ENCODE measurements around the gene AXIN1.
"Not testable (repeated sequence)": the region's sequence is repeated elsewhere in the genome, so short reads cannot be mapped to it uniquely, and the experiment has no call there.

Gene AXIN1

GRCh38 chr16:381012-381788 lies 28.7 kb upstream of the AXIN1 start:
- DNase-seq: peak; percentile 69

- no peak for DNase-seq
Observed at GRCh38 chr16:380762-381011, 28.2 kb upstream of the AXIN1 start.

DNA sequence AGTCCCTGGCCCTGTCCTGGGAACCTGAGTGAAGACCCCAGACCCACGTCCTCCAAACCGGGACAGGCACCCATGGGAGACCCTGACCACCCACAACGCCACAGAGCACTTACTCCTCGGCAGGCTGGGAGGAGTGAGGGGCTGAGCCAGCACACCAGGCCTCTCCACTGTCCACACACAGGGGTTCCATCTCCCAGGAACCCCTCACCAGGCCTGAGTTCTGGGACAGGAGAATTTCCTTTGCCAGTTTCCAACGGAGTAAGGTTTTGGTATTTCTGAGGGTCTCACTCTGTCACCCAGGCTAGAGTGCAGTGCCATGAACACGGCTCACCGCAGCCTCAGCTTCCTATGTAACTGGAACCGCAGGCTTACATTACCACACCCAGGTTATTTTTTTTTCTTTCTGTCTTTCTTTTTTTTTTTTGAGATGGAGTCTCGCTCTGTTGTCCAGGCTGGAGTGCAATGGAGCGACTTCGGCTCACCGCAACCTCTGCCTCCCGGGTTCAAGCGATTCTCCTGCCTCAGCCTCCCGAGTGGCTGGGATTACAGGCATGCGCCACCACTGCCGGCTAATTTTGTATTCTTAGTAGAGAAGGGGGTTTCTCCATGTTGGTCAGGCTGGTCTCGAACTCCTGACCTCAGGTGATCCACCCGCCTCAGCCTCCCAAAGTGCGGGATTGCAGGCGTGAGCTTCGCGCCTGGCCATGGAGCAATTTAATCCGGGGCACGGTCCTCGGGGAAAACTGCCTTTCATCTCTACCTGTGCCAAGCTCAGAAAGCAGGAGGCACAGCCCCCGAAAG lies 27.6 kb upstream of the AXIN1 start:
- DNase-seq: no peak

DNA sequence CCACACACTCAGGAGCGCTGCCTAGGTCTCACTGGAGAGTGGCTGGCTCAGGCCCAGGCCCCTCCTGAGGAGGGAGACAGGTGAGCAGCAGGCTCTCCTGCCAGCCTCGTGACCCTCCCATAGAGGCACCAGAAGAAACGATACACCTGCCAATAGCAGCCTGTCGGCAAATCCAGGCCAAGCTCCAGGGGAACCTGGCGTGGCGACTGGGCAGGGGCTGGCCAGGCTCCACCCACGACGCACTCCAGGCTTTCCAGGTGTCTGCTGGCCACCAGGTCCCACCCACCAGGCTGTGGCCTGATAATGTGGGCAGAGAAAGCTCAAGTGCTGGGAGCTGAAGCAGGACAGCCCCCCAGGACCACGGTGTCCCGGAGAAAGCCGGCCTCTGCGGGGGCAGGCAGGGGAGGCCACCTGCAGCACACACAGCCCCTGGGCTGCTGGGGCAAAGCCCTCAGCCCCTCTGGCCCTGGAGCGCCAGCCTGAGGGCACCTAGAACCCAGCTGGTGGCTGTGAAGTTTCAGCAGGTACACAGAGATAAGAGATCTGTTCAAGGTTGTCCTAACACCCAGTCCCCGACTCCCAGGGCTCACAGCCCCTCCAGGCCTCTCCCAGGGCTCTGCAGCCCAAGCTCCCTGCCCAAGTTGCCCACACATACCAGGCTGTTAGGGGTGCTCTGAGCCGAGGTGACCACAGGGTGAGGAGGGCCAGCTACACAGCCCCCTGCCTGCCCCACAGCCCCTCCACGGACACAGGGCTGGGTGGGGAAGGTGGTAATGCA lies 26.8 kb upstream of the AXIN1 start:
- DNase-seq: peak; percentile 98

GRCh38 chr16:378821-379182 lies 26.3 kb upstream of the AXIN1 start:
- DNase-seq: no peak

- not testable (repeated sequence) for DNase-seq
Observed at GRCh38 chr16:378113-378820, 25.7 kb upstream of the AXIN1 start.

- DNase-seq: no peak
Observed at GRCh38 chr16:377419-377951, 25.0 kb upstream of the AXIN1 start.

DNA sequence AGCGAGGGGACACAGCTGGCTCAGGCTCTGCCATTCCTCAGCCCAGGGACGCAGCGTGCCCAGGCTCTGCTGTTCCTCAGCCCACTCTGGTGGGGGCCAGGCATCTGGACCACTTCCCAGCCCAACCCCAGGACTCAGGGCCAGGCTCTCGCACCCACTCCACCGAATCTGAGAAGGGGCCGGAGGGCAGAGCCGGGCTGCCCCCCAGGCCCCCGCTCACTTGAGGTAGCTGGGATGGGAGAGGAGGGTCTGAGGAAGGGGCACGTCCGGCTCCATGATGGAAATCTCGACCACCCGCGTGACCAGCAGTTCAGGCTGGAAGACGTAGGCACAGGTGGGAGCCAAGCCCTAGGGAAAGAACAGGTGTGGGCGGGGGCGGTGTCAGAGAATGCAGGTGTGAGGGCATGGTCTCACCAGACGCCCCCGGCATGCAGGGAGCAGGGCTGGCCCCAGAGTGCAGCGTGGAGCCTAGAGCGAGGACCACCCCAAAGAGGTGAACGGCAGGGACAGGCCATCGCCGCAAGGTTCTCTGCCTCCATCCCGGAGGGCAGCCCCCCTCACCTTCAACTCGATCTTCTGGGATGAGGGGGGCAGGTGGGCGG lies 24.4 kb upstream of the AXIN1 start:
- no peak for DNase-seq

DNA sequence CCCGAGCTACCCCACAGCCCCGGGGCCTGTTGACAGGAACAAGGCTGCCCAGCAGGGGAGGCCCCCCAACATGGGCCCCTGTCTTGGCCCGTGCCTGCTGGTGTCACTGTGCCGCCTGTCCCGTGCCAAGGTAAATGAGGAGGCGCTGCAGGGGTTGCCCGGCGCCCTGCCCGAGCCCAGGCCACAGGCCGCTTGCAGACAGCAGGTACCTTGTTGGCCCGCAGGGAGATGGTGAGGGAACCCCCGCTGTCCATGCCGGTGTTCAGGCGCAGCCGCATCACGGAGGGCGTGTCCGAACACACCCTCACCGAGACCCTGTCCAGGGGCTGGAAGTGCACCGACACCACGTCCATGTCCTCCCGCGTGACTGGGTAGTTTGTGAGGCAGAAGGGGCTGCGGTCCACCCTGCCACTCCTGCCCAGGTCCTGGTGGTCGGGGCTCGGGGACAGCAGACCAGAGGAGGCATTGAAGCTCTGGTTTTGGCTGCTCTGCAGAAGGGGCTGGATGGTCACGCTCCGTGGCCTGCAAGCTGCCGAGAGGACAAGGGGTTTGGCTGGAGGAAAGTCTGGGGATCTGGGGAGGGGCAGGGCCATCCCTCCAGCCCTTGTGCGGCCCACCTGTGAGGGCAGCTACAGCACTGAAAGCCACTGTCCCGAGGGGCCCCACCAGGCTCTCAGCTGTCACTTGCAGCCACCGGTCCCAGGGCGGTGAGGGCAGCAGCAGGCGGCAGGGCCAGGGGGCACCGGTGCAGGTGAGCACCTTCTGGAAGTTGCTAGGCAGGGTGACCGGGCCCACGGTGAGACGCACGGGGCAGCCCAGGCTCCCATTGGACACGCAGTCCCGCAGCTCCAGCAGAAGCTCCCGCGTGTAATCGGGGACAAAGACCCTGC lies 23.6 kb upstream of the AXIN1 start:
- DNase-seq: no peak

DNA sequence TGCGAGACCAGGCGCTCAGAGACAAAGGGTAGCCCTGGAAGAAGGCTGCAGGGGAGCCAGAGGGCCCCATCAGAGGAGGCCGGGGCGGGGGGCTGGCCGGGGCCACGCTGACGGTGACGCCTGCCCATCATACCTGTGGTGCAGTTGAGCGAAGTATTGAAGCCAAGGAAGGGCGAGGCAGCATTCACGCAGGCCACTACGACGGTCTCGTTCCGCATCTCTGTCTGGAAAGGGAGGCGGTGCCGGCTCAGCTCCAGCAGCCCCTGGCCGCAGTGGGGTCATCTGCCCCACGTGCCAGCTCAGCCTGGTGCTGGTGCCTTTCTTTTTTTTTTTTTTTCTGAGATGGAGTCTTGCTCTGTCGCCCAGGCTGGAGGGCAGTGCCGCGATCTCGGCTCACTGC lies 22.7 kb upstream of the AXIN1 start:
- no peak for DNase-seq

DNA sequence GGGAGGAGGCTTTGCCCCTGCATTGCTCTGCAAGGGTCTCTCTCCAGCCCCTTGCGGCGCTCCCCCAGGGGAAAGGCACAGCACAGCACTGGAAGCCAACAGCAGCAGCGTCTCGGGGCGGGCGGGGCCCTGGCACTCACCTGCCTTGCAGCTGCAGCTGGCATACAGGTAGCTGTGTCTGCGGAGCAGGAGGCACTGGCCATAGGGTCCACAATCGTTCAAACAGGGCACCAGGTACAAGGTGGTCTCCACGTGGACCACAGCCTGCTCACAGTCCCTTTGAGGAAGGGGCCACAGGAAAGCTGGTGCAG lies 22.0 kb upstream of the AXIN1 start:
- no peak for DNase-seq

DNA sequence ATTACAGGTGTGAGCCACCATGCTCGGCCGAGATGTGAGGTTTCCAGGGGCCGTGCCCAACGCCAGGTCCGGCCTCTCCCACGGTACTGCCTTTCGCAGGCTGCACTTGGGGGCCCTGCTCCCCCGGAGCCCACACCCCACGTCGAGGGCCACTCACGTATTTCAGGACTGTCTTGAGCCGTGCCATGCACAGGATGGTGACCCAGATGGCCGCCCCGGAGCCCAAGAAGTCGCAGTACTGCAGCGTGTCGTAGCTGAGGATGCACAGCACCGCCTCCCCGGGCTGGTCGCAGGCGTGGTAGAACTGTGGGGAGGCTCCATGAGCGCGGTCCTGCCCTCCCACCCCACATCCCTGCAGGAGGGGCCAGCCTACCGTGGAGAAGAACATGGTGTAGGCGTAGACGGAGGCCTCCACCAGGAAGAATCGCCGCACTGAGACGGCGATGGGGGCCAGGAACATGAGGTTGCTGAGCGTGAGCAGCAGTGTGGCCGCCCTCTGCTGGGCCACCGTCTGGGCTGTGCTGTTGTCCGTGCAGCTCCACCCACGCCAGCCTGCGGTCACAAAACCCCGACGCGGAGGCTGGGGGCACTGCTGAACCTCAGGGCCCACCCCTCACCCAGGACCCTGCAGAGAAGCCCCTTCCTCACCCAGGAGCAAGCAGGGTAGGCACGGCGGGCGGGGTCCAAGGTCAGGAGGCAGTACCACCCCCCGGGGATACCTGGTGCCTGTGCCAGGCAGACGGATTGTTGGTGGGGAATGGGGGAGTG lies 21.5 kb upstream of the AXIN1 start:
- no peak for DNase-seq

- DNase-seq: no peak
Observed at GRCh38 chr16:373020-373598, 20.6 kb upstream of the AXIN1 start.

DNA sequence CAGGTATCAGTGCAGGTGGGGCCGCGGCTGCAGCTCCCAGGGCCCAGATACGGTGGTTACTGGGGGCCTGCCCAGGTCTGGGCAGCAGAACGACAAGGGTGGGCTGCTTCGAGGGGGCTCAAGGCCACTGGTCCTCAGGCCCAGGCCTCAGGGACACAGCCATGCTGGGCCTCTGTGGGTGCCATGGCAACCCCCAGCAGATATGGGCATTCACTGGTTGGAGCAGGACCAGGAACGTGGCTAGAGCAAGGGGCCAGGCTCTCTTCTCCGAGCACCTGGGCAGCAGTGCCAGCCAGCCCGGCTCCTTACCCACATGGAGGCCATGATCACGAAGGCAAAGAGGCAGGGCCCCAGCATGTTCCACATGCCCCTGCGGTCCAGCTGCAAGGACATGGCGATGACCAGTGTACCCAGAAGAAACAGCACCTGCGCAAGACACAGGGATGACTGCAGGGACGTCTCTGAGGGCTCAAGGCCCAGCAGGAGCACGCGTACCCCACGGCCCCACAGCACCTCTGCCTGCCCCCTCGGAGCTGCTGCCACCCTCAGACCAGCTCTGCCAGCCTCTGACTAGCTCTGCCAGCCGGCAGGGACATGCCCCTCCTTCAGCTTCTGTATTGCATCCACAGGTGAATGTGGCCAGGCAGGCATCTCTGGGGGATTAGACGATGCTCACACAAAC lies 19.9 kb upstream of the AXIN1 start:
- no peak for DNase-seq

DNA sequence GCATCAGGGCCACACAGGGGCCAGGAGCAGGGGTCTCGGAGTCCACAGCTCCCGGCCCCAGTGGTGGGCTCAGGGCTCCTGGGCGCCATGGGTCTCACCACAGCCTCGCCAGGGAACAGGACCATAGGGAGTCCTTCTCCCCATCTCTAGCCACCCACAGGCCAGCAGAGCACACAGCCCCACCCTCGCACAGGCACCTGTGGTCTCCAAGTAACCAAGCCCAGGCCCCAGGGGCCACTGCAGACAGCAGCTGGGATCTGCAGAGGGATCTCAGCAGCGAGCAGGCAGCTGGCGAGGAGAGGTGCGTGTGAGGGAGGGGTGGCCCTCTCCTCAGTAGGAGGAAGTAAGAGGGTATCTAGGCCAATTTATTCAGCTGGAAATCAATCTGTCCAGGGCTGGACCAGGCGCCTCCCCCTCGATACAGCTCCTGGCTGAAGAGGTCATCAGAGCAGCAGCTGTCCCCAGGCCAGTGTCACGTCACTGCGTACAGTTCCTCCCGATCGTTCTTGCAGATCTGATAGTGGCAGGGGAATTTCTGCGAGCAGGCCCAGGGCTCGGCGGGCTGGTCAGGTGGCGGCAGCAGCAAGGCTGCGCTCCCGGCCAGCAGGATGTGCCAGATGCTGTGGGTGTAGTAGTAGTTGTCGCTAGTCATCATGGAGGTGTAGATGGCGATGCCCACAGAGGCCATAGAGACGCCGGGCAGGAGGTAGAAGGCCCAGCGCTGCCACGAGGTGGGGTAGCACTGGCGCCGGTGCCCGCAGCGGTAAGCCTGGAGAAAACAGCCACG lies 19.2 kb upstream of the AXIN1 start:
- DNase-seq: peak; percentile 65

DNA sequence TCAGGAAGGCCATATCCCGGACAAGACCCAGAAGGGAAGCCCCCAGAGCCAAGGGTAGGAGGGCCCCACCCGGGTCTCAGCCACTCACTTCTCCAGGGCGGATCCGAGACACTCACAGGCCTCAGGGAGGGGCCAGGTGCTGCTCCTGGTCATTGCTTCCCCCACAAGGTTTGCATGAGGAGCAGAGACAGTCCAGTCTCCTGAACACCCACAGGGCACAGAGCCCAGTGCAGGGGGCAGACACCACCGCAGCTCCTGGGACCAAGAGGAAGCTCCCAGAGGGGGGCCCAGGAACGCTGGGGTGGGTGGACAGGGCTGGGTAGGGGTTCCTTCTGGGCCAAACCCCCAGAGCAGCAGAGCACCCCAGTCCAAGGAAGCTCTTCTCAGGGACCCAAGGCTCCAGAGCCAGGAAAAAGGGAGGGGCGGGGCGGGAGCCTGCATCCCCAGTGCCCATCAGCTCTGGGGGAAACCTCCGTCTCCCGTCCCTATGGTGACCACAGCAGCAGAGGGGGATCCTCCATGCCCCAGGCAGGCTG lies 18.5 kb upstream of the AXIN1 start:
- peak; percentile 38 for DNase-seq

- peak; percentile 97 for DNase-seq
Observed at GRCh38 chr16:370443-370842, 17.9 kb upstream of the AXIN1 start, which contains the start of gene MRPL28. MRPL28 (minus strand) TSS chr16:370538; CDS start chr16:370218, 320 bp downstream.

- peak; percentile 24 for DNase-seq
Observed at GRCh38 chr16:369866-370436, 17.4 kb upstream of the AXIN1 start.
